Measurements from ENCODE around the gene ORAI3. TPM values are rescaled to one million over a fixed set of nuclear protein-coding genes. Genes with fewer than 3 reads are reported as not detected.
A peak's percentile ranks its signal among the peaks of the same experiment; 100 is the strongest.

The ORAI3 gene
- total and polyA plus RNA-seq, 2 of the 13 experiments (the other 11 are each of a cell fraction or from before 2014, with no cell fraction given): 11.4 to 32.0 TPM

- TF ChIP-seq, protein P1, sequence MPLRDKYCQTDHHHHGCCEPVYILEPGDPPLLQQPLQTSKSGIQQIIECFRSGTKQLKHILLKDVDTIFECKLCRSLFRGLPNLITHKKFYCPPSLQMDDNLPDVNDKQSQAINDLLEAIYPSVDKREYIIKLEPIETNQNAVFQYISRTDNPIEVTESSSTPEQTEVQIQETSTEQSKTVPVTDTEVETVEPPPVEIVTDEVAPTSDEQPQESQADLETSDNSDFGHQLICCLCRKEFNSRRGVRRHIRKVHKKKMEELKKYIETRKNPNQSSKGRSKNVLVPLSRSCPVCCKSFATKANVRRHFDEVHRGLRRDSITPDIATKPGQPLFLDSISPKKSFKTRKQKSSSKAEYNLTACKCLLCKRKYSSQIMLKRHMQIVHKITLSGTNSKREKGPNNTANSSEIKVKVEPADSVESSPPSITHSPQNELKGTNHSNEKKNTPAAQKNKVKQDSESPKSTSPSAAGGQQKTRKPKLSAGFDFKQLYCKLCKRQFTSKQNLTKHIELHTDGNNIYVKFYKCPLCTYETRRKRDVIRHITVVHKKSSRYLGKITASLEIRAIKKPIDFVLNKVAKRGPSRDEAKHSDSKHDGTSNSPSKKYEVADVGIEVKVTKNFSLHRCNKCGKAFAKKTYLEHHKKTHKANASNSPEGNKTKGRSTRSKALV (CRISPR knock-in tag; IDR thresholded peaks at IDR 0.05): 0 out of 2 replicates have a peak, but pooled peaks have one; percentile 47
- TF ChIP-seq ZNF3 (CRISPR knock-in tag; IDR thresholded peaks at IDR 0.05): no peak
- TF ChIP-seq HMGA1 (CRISPR knock-in tag; conservative IDR thresholded peaks at IDR 0.05): no peak
- TF ChIP-seq HOMEZ (CRISPR knock-in tag; IDR thresholded peaks at IDR 0.05; ENCODE audit: low read depth): 0 out of 2 replicates have a peak, but pooled peaks have one; percentile 32
- no peak for TF ChIP-seq CCDC6 (CRISPR knock-in tag; IDR thresholded peaks at IDR 0.05)
- TF ChIP-seq, protein P2, sequence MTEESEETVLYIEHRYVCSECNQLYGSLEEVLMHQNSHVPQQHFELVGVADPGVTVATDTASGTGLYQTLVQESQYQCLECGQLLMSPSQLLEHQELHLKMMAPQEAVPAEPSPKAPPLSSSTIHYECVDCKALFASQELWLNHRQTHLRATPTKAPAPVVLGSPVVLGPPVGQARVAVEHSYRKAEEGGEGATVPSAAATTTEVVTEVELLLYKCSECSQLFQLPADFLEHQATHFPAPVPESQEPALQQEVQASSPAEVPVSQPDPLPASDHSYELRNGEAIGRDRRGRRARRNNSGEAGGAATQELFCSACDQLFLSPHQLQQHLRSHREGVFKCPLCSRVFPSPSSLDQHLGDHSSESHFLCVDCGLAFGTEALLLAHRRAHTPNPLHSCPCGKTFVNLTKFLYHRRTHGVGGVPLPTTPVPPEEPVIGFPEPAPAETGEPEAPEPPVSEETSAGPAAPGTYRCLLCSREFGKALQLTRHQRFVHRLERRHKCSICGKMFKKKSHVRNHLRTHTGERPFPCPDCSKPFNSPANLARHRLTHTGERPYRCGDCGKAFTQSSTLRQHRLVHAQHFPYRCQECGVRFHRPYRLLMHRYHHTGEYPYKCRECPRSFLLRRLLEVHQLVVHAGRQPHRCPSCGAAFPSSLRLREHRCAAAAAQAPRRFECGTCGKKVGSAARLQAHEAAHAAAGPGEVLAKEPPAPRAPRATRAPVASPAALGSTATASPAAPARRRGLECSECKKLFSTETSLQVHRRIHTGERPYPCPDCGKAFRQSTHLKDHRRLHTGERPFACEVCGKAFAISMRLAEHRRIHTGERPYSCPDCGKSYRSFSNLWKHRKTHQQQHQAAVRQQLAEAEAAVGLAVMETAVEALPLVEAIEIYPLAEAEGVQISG (CRISPR knock-in tag; IDR thresholded peaks at IDR 0.05): peak; percentile 56
- TF ChIP-seq HNF1B (CRISPR knock-in tag; IDR thresholded peaks at IDR 0.05): peak; percentile 88
- 0 out of 2 replicates have a peak, but pooled peaks have one; percentile 14 for TF ChIP-seq ZNF790 (CRISPR knock-in tag; IDR thresholded peaks at IDR 0.05; ENCODE audit: borderline replicate concordance)
- no peak for TF ChIP-seq IKZF1 (IDR thresholded peaks at IDR 0.05)
- no peak for TF ChIP-seq NR2F6 (IDR thresholded peaks at IDR 0.05)
- TF ChIP-seq NR2F6 (CRISPR knock-in tag; IDR thresholded peaks at IDR 0.05): no peak
- TF ChIP-seq, protein P3, sequence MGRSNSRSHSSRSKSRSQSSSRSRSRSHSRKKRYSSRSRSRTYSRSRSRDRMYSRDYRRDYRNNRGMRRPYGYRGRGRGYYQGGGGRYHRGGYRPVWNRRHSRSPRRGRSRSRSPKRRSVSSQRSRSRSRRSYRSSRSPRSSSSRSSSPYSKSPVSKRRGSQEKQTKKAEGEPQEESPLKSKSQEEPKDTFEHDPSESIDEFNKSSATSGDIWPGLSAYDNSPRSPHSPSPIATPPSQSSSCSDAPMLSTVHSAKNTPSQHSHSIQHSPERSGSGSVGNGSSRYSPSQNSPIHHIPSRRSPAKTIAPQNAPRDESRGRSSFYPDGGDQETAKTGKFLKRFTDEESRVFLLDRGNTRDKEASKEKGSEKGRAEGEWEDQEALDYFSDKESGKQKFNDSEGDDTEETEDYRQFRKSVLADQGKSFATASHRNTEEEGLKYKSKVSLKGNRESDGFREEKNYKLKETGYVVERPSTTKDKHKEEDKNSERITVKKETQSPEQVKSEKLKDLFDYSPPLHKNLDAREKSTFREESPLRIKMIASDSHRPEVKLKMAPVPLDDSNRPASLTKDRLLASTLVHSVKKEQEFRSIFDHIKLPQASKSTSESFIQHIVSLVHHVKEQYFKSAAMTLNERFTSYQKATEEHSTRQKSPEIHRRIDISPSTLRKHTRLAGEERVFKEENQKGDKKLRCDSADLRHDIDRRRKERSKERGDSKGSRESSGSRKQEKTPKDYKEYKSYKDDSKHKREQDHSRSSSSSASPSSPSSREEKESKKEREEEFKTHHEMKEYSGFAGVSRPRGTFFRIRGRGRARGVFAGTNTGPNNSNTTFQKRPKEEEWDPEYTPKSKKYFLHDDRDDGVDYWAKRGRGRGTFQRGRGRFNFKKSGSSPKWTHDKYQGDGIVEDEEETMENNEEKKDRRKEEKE (IDR thresholded peaks at IDR 0.05): no peak
- TF ChIP-seq ZNF724P (CRISPR knock-in tag; IDR thresholded peaks at IDR 0.05; ENCODE audit: borderline replicate concordance): peak; percentile 68; the same call in 1 of the 2 replicates
- TF ChIP-seq POLR2AphosphoS5 (IDR thresholded peaks at IDR 0.05; ENCODE audit: low read depth, low read length): no peak; the same call in 1 of the 2 replicates
- TF ChIP-seq ZNF510 (CRISPR knock-in tag; IDR thresholded peaks at IDR 0.05; ENCODE audit: low read depth): no peak; the same call in 1 of the 2 replicates
- no peak; the same call in 1 of the 2 replicates for TF ChIP-seq ZKSCAN1 (IDR thresholded peaks at IDR 0.05; ENCODE audit: low read length)
- TF ChIP-seq RBAK (CRISPR knock-in tag; IDR thresholded peaks at IDR 0.05): peak; percentile 34; the same call in 1 of the 2 replicates
- 0 out of 2 replicates have a peak, but pooled peaks have one; percentile 79 for TF ChIP-seq ZNF839 (CRISPR knock-in tag; IDR thresholded peaks at IDR 0.05; ENCODE audit: borderline replicate concordance)
- TF ChIP-seq TP53 (CRISPR knock-in tag; conservative IDR thresholded peaks at IDR 0.05): 0 out of 2 replicates have a peak, but pooled peaks have one; percentile 74
These were observed 36.7 kb downstream of the ORAI3 start (continued) for GRCh38 chr16:30985401-30986128.
